ENCODE results near the gene METTL16. TPM values are rescaled to one million over a fixed set of nuclear protein-coding genes. Genes with fewer than 3 reads are reported as not detected.
A peak's percentile ranks its signal among the peaks of the same experiment; 100 is the strongest.

Gene METTL16
- total RNA-seq, 1 donor from 2014 or later: 39.3 TPM

- H3K27me3 Mint-ChIP-seq: no peaks in the 10 kb centered on the region
- H3K36me3 Mint-ChIP-seq: peaks cover 3% of the 10 kb centered on the region
- H3K9me3 Mint-ChIP-seq: no peaks in the 10 kb centered on the region
- peaks cover 46% of the 10 kb centered on the region for H3K4me1 Mint-ChIP-seq (ENCODE audit: unreplicated experiment)
- DNase-seq (ENCODE audit: extremely low spot score, unreplicated experiment): no peak
- peak overlapping the region; percentile 74 for H3K27ac Mint-ChIP-seq
- H3K4me3 Mint-ChIP-seq: no peak overlapping the region
- no peak for TF ChIP-seq CTCF (conservative IDR thresholded peaks at IDR 0.05)
Observed at GRCh38 chr17:2387086-2388019, 124.3 kb downstream of the METTL16 start.

- no peaks in the 10 kb centered on the region for H3K36me3 Mint-ChIP-seq
- TF ChIP-seq CTCF (conservative IDR thresholded peaks at IDR 0.05): no peak
- peak overlapping the region; percentile 79 for H3K27ac Mint-ChIP-seq
- no peaks in the 10 kb centered on the region for H3K9me3 Mint-ChIP-seq
- peaks cover 38% of the 10 kb centered on the region for H3K4me1 Mint-ChIP-seq (ENCODE audit: unreplicated experiment)
- no peak overlapping the region for H3K4me3 Mint-ChIP-seq
- no peak for DNase-seq (ENCODE audit: extremely low spot score, unreplicated experiment)
- no peaks in the 10 kb centered on the region for H3K27me3 Mint-ChIP-seq
Observed at GRCh38 chr17:2386400-2387085, 125.1 kb downstream of the METTL16 start.

GRCh38 chr17:2385240-2386210 is 126.2 kb downstream of the METTL16 start:
- Mint-ChIP-seq H3K36me3 (no peaks in the 10 kb centered on the region), H3K27me3 (no peaks in the 10 kb centered on the region), H3K9me3 (no peaks in the 10 kb centered on the region), H3K4me1 (ENCODE audit: unreplicated experiment) (peaks cover 35% of the 10 kb centered on the region), H3K4me3 (no peak overlapping the region), H3K27ac (no peak overlapping the region)
- no peak for DNase-seq (ENCODE audit: extremely low spot score, unreplicated experiment)
- TF ChIP-seq CTCF (conservative IDR thresholded peaks at IDR 0.05): no peak

- peaks cover 35% of the 10 kb centered on the region for H3K4me1 Mint-ChIP-seq (ENCODE audit: unreplicated experiment)
- peak overlapping the region; percentile 65 for H3K4me3 Mint-ChIP-seq
- DNase-seq (ENCODE audit: extremely low spot score, unreplicated experiment): no peak
- no peak for TF ChIP-seq CTCF (conservative IDR thresholded peaks at IDR 0.05)
- H3K27ac Mint-ChIP-seq: no peak overlapping the region
- no peaks in the 10 kb centered on the region for H3K36me3 Mint-ChIP-seq
- no peaks in the 10 kb centered on the region for H3K9me3 Mint-ChIP-seq
- no peaks in the 10 kb centered on the region for H3K27me3 Mint-ChIP-seq
Observed at GRCh38 chr17:2384439-2385127, 127.1 kb downstream of the METTL16 start.
